GM11168 (cell line): Measurements from ENCODE around the gene CA10.

Source experiments
- in situ Hi-C: fragments of 300-500 bp; cut with MboI; formaldehyde crosslinking; loops from one replicate; pipeline ENCODE4 v1.12.0; 2022; ENCODE audit warnings: low sequenced_read_pairs; ENCODE audit not compliant: unreplicated experiment

CA10 gene

GRCh38 chr17:51901242-51901641, 257.3 kb downstream of the CA10 start:
- in situ Hi-C loops: no loop called here

GRCh38 chr17:51891936-51892335, 266.6 kb downstream of the CA10 start:
- in situ Hi-C loops: no loop called here

- in situ Hi-C loops: no loop called here
Observed at GRCh38 chr17:51890710-51891109, 267.8 kb downstream of the CA10 start.

- in situ Hi-C loops: no loop called here
Observed at GRCh38 chr17:51888816-51889215, 269.7 kb downstream of the CA10 start.

GRCh38 chr17:51876986-51877385, 281.5 kb downstream of the CA10 start:
- in situ Hi-C loops: no loop called here

GRCh38 chr17:51873302-51873701, 285.2 kb downstream of the CA10 start:
- in situ Hi-C loops: no loop called here

GRCh38 chr17:51869387-51869786, 289.1 kb downstream of the CA10 start:
- in situ Hi-C loops: loop anchor here (10.0 kb wide), 1 partner anchor 235 kb away; no protein-coding TSS in a partner anchor

GRCh38 chr17:51860954-51861561, 297.5 kb downstream of the CA10 start:
- in situ Hi-C loops: loop anchor here (10.0 kb wide), 1 partner anchor 244 kb away; no protein-coding TSS in a partner anchor

- in situ Hi-C loops: no loop called here
Observed at GRCh38 chr17:51857052-51857597, 301.4 kb downstream of the CA10 start.

GRCh38 chr17:51855806-51856205, 302.7 kb downstream of the CA10 start:
- in situ Hi-C loops: no loop called here

- in situ Hi-C loops: no loop called here
Observed at GRCh38 chr17:51853857-51854256, 304.7 kb downstream of the CA10 start.

GRCh38 chr17:51852603-51853002, 305.9 kb downstream of the CA10 start:
- in situ Hi-C loops: no loop called here

GRCh38 chr17:51850201-51850600, 308.3 kb downstream of the CA10 start:
- in situ Hi-C loops: no loop called here

- in situ Hi-C loops: no loop called here
Observed at GRCh38 chr17:51848451-51848850, 310.1 kb downstream of the CA10 start.

GRCh38 chr17:51846566-51846965, 311.9 kb downstream of the CA10 start:
- in situ Hi-C loops: no loop called here

GRCh38 chr17:51845776-51846175, 312.7 kb downstream of the CA10 start:
- in situ Hi-C loops: no loop called here

GRCh38 chr17:51842763-51843162, 315.8 kb downstream of the CA10 start:
- in situ Hi-C loops: no loop called here

GRCh38 chr17:51841669-51842068, 316.8 kb downstream of the CA10 start:
- in situ Hi-C loops: no loop called here

GRCh38 chr17:51840688-51841087, 317.8 kb downstream of the CA10 start:
- in situ Hi-C loops: no loop called here

- in situ Hi-C loops: no loop called here
Observed at GRCh38 chr17:51833620-51834019, 324.9 kb downstream of the CA10 start.

GRCh38 chr17:51833045-51833444, 325.5 kb downstream of the CA10 start:
- in situ Hi-C loops: no loop called here

- in situ Hi-C loops: no loop called here
Observed at GRCh38 chr17:51830886-51831285, 327.6 kb downstream of the CA10 start.
